ENCODE data around the gene RANBP2. TPM values are rescaled to one million over a fixed set of nuclear protein-coding genes. Genes with fewer than 3 reads are reported as not detected.
A peak's percentile ranks its signal among the peaks of the same experiment; 100 is the strongest.

RANBP2 gene
- total and polyA plus RNA-seq, 9 donors, result 18.9 to 45.8 (median 34.1) TPM

DNA sequence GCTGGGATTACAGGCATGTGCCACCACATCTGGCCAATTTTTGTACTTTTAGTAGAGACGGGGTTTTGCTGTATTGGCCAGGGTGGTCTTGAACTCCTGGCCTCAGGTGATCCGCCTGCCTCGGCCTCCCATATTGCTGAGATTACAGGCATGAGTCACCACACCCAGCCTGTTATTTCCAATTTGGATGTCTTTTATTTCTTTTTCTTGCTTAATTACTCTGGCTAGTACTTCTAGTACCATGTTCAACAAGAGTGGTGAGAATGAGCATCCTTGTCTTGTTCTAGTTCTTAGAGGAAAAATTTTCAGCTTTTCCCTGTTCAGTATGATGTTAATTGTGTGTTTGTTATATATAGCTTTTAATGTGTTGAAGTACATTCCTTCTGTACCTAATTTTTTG, 90.7 kb downstream of the RANBP2 start:
- H3K27me3 ChIP-seq (ENCODE audit: control insufficient read depth, insufficient read depth, low read length), result no peaks in the 10 kb centered on the region
- peaks cover 2% of the 10 kb centered on the region for H3K36me3 ChIP-seq (ENCODE audit: control insufficient read depth, insufficient read depth, low read length)
- WGBS (ENCODE audit: insufficient coverage), result 100% methylated on average over 2 of the region's 3 CpGs
- no peak overlapping the region for H3K4me3 ChIP-seq (ENCODE audit: low read length)
- peaks cover 7% of the 10 kb centered on the region for H3K9me3 ChIP-seq (replicated peaks; ENCODE audit: control insufficient read depth, low read depth, low read length)
- no peaks in the 10 kb centered on the region for H3K4me1 ChIP-seq (ENCODE audit: control insufficient read depth, insufficient read depth, low read length)
- DNase-seq, result no peak
- no peak overlapping the region for H3K27ac ChIP-seq (ENCODE audit: low read length)

DNA sequence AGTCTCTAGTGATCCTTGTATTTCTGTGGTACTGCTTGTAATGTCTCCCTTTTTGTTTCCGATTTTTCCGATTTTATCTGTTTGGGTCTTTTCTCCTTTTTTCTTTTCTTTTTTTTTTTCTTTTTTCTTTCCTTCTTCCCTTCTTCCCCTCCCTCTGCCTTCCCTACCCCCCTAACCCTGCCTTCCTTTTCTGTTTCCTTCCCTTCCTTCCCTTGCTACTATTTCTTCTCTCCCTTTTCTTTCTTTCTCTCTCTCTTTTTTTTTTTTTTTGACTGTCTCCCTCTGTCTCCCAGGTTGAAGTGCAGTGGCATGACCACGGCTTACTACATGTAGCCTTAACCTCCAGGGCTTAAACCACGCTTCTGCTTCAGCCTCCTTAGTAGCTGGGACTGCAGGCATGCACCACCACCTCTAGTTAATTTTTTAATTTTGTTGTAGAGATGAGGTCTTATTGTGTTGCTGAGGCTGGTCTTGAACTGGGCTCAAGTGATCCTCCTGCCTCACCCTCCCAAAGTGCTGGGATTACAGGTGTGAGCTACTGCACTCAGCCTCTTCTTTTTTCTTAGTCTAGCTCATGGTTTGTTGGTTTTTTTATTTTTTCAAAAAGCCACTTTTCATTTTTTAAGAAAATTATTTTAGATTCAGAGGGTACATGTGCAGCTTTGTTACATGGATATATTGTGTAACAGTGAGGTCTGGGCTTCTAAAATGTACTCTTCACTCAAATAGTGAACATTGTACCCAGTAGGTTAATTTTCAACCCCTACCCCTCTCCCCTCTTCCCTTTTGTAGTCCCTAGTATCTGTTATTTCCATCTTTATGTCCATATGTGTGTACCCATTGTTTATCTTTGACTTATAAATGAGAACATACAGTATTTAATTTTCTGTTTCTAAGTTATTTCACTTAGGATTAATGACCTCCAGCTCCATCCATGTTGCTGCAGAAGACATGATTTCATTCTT, 92.0 kb downstream of the RANBP2 start:
- Histone ChIP-seq H3K27ac (ENCODE audit: low read length) (no peak overlapping the region), H3K4me1 (ENCODE audit: control insufficient read depth, insufficient read depth, low read length) (no peaks in the 10 kb centered on the region), H3K27me3 (ENCODE audit: control insufficient read depth, insufficient read depth, low read length) (no peaks in the 10 kb centered on the region), H3K4me3 (ENCODE audit: low read length) (no peak overlapping the region), H3K9me3 (replicated peaks; ENCODE audit: control insufficient read depth, low read depth, low read length) (peaks cover 7% of the 10 kb centered on the region), H3K36me3 (ENCODE audit: control insufficient read depth, insufficient read depth, low read length) (peaks cover 6% of the 10 kb centered on the region)
- WGBS (ENCODE audit: insufficient coverage), result no CpG with 5 or more reads among the region's 4 CpGs
- DNase-seq, result no peak

DNA sequence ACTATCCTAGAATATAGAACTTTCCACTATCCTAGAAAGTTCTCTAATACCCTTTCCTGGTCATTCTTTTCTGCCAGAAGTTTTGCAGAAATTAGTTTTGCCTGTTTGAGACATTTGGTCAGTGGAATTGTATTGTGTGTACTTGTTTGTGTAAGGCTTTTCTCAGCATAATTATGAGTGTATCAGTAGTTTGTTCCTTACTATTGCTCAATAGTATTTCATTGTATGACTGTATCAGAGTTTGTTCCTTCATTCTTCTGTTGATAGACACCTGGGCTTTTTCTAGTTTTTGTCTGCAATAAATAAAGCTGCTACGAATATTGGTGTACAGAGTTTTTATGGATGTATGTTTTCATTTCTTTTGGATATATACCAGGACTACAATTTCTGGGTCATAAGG, 94.5 kb downstream of the RANBP2 start:
- no peaks in the 10 kb centered on the region for H3K4me1 ChIP-seq (ENCODE audit: control insufficient read depth, insufficient read depth, low read length)
- no peak overlapping the region for H3K4me3 ChIP-seq (ENCODE audit: low read length)
- H3K27me3 ChIP-seq (ENCODE audit: control insufficient read depth, insufficient read depth, low read length), result no peaks in the 10 kb centered on the region
- peaks cover 7% of the 10 kb centered on the region for H3K9me3 ChIP-seq (replicated peaks; ENCODE audit: control insufficient read depth, low read depth, low read length)
- peaks cover 19% of the 10 kb centered on the region for H3K36me3 ChIP-seq (ENCODE audit: control insufficient read depth, insufficient read depth, low read length)
- no peak overlapping the region for H3K27ac ChIP-seq (ENCODE audit: low read length)
- no peak for DNase-seq
- no CpG with 5 or more reads among the region's 1 CpG for WGBS (ENCODE audit: insufficient coverage)

DNA sequence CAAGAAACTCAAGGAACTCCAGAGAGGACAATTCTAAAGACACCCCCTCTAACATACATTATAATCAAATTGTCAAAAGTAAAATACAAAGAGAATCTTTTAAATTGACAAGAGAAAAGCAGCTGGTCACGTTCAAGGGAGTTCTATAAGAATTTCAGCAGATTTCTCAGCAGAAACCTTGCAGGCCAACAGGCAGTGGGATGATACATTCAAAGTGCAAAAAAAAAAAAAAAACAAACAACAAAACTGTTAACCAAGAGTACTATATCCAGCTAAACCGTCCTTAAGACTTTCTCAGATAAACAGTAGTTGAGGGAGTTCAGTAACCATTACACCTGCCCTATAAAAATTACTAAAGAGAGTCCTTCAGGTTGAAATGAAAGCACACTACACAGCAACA, 101.2 kb downstream of the RANBP2 start:
- Histone ChIP-seq H3K9me3 (replicated peaks; ENCODE audit: control insufficient read depth, low read depth, low read length) (peaks cover 18% of the 10 kb centered on the region), H3K4me3 (ENCODE audit: low read length) (no peak overlapping the region), H3K27me3 (ENCODE audit: control insufficient read depth, insufficient read depth, low read length) (no peaks in the 10 kb centered on the region), H3K4me1 (ENCODE audit: control insufficient read depth, insufficient read depth, low read length) (no peaks in the 10 kb centered on the region), H3K36me3 (ENCODE audit: control insufficient read depth, insufficient read depth, low read length) (peaks cover 26% of the 10 kb centered on the region), H3K27ac (ENCODE audit: low read length) (no peak overlapping the region)
- WGBS (ENCODE audit: insufficient coverage), result no CpG with 5 or more reads among the region's 2 CpGs
- DNase-seq, result no peak

DNA sequence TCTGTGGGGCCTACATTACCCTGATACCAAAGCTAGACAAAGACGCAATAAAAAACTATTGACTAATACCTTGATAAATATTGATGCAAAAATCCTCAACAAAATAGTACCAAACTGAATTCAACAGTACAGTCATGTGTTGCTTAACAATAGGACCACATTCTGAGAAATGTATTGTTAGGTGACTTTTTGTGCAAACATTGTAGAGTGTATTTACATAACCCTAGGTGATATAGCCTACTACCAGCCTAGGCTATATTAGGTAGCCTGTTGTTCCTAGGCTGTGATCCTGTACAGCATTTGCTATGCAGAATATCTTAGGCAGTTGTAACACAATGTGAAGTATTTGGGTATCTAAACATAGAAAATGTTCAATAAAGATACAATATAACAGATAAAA, 104.0 kb downstream of the RANBP2 start:
- no peak overlapping the region for H3K4me3 ChIP-seq (ENCODE audit: low read length)
- no CpG with 5 or more reads among the region's 1 CpG for WGBS (ENCODE audit: insufficient coverage)
- H3K9me3 ChIP-seq (replicated peaks; ENCODE audit: control insufficient read depth, low read depth, low read length), result peaks cover 18% of the 10 kb centered on the region
- no peak for DNase-seq
- H3K4me1 ChIP-seq (ENCODE audit: control insufficient read depth, insufficient read depth, low read length), result no peaks in the 10 kb centered on the region
- H3K27ac ChIP-seq (ENCODE audit: low read length), result no peak overlapping the region
- H3K27me3 ChIP-seq (ENCODE audit: control insufficient read depth, insufficient read depth, low read length), result no peaks in the 10 kb centered on the region
- peaks cover 8% of the 10 kb centered on the region for H3K36me3 ChIP-seq (ENCODE audit: control insufficient read depth, insufficient read depth, low read length)

DNA sequence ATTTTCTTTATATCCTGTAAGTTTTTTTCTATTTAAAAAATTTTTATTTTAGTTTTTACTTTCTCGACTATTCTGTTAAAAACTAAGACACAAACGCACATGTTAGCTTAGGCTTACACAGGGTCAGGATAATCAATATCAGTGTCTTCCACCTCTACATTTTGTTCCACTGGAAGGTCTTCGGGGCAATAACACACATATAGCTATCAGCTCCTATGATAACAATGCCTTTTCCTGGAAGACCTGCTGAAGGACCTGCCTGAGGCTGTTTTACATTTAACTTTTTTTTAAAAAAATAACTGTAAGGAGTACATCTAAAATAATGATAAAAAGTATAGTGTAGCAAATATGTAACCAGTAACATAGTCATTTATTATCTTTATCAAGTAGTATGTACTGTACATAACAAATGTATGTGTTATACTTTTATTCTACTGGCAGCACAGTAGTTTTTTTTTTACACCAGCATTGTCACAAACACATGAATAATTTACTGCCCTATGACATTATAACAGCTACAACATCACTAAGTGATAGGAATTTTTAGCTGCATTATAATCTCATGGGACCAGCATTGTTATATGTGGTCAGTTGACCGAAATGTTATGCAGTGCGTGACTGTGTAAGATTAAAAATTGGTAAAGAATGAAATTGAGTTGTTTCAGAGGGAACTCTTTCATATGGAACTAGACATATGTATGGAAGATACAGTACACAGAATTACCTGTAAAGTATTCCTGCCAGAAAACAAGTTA, 105.2 kb downstream of the RANBP2 start:
- peaks cover 2% of the 10 kb centered on the region for H3K36me3 ChIP-seq (ENCODE audit: control insufficient read depth, insufficient read depth, low read length)
- H3K4me3 ChIP-seq (ENCODE audit: low read length), result no peak overlapping the region
- DNase-seq, result no peak
- no peaks in the 10 kb centered on the region for H3K4me1 ChIP-seq (ENCODE audit: control insufficient read depth, insufficient read depth, low read length)
- no CpG with 5 or more reads among the region's 5 CpGs for WGBS (ENCODE audit: insufficient coverage)
- H3K27me3 ChIP-seq (ENCODE audit: control insufficient read depth, insufficient read depth, low read length), result no peaks in the 10 kb centered on the region
- no peak overlapping the region for H3K27ac ChIP-seq (ENCODE audit: low read length)
- peaks cover 12% of the 10 kb centered on the region for H3K9me3 ChIP-seq (replicated peaks; ENCODE audit: control insufficient read depth, low read depth, low read length)

DNA sequence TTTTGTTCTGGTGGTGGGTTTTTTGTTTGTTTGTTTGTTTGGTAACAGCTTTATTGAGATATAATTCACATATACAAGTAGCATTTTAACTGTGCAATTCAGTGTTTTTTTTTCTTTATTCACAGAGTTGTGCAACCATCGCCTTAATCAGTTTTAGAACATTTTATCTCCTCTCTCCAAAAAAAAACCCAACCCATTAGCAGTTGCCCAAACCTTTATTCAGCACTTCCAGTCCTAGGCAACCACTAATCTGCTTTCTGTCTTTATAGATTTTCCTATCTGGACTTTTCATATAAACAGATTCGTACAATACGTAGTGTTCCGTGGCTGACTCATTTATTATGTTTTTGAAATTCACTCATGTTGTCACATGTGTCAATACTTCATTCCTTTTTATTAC, 106.0 kb downstream of the RANBP2 start:
- Histone ChIP-seq H3K36me3 (ENCODE audit: control insufficient read depth, insufficient read depth, low read length) (peaks cover 2% of the 10 kb centered on the region), H3K4me1 (ENCODE audit: control insufficient read depth, insufficient read depth, low read length) (no peaks in the 10 kb centered on the region), H3K4me3 (ENCODE audit: low read length) (no peak overlapping the region), H3K27ac (ENCODE audit: low read length) (no peak overlapping the region), H3K27me3 (ENCODE audit: control insufficient read depth, insufficient read depth, low read length) (no peaks in the 10 kb centered on the region), H3K9me3 (replicated peaks; ENCODE audit: control insufficient read depth, low read depth, low read length) (peaks cover 6% of the 10 kb centered on the region)
- DNase-seq, result peak; percentile 32
- no CpG with 5 or more reads among the region's 4 CpGs for WGBS (ENCODE audit: insufficient coverage)

DNA sequence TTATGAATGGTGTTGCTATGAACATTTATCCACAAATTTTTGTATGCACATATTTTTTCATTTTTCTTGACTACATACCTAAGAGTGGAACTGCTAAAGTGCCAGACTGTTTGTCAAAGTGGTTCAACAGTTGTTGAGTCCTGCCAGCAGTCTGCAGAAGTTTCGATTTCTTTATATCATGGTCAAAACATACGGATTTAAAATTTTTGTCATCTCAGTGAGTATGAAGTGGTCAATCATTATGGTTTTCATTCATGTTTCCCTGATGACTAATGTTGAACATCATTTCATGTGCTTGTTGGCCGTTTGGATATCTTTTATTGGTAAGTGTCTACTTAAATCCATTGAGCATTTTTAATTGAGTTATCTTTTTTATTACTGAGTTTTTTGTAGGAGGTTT, 106.5 kb downstream of the RANBP2 start:
- Histone ChIP-seq H3K9me3 (replicated peaks; ENCODE audit: control insufficient read depth, low read depth, low read length) (peaks cover 2% of the 10 kb centered on the region), H3K36me3 (ENCODE audit: control insufficient read depth, insufficient read depth, low read length) (peaks cover 2% of the 10 kb centered on the region), H3K4me3 (ENCODE audit: low read length) (no peak overlapping the region), H3K27me3 (ENCODE audit: control insufficient read depth, insufficient read depth, low read length) (no peaks in the 10 kb centered on the region), H3K27ac (ENCODE audit: low read length) (no peak overlapping the region), H3K4me1 (ENCODE audit: control insufficient read depth, insufficient read depth, low read length) (no peaks in the 10 kb centered on the region)
- WGBS (ENCODE audit: insufficient coverage), result 100% methylated on average over 2 of the region's 3 CpGs
- peak; percentile 50 for DNase-seq

DNA sequence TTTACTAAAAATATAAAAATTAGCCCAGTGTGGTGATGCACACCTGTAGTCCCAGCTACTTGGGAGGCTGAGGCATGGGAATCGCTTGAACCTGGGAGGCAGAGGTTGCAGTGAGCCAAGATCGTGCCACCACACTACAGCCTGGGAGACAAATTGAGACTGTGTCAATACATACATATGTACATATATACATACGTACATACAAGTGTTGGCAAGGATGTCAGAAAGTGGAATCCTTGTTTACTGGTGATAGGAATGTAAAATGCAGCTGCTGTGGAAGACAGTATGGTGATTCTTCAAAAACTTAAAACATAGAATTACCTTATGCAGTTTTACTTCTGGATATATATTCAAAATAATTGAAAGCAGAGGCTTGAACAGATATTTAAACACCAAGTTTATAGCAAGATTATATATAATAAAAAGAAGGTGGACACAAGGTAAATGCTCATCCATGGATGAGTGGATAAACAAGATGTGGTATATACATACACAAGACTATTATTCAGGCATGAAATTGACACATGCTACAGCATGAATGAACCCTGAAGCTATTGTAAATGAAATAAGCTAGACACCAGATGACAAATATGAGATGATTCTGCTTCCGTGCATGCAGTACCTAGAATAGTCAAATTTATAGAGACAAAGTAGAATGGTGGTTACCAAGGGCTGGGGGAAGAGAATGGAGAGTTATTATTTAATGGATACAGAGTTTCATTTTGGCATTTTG, 110.5 kb downstream of the RANBP2 start:
- Histone ChIP-seq H3K9me3 (replicated peaks; ENCODE audit: control insufficient read depth, low read depth, low read length) (no peaks in the 10 kb centered on the region), H3K27ac (ENCODE audit: low read length) (no peak overlapping the region), H3K27me3 (ENCODE audit: control insufficient read depth, insufficient read depth, low read length) (no peaks in the 10 kb centered on the region), H3K36me3 (ENCODE audit: control insufficient read depth, insufficient read depth, low read length) (no peaks in the 10 kb centered on the region), H3K4me3 (ENCODE audit: low read length) (no peak overlapping the region), H3K4me1 (ENCODE audit: control insufficient read depth, insufficient read depth, low read length) (no peaks in the 10 kb centered on the region)
- DNase-seq, result no peak
- 71% methylated on average over 1 of the region's 4 CpGs for whole genome bisulfite sequencing (ENCODE audit: insufficient coverage)

DNA sequence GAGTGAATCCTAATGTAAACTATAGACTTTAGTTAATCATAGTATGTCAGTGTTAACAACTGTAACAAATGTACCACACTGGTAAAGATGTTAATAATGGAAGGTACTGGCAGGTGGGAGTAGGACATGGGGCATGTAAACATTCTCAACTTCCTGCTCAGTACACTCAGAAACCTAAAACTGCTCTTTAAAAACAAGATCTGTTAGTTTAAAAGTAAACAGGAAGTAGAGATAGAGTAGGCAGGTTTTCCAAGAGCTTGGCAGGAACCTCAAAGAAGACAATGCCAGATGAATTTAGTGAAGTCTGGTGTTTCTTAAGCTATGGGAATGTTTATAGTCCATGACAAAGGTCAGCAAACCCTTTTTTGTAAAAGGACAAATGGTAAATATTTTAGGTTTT, 113.9 kb downstream of the RANBP2 start:
- H3K4me3 ChIP-seq (ENCODE audit: low read length), result no peak overlapping the region
- no peaks in the 10 kb centered on the region for H3K4me1 ChIP-seq (ENCODE audit: control insufficient read depth, insufficient read depth, low read length)
- no peak for DNase-seq
- H3K27ac ChIP-seq (ENCODE audit: low read length), result no peak overlapping the region
- no peaks in the 10 kb centered on the region for H3K36me3 ChIP-seq (ENCODE audit: control insufficient read depth, insufficient read depth, low read length)
- no peaks in the 10 kb centered on the region for H3K27me3 ChIP-seq (ENCODE audit: control insufficient read depth, insufficient read depth, low read length)
- peaks cover 2% of the 10 kb centered on the region for H3K9me3 ChIP-seq (replicated peaks; ENCODE audit: control insufficient read depth, low read depth, low read length)

All from muscle of leg (tissue), 11 donors.